ENCODE measurements around the gene PTF1A.

Gene PTF1A

DNA sequence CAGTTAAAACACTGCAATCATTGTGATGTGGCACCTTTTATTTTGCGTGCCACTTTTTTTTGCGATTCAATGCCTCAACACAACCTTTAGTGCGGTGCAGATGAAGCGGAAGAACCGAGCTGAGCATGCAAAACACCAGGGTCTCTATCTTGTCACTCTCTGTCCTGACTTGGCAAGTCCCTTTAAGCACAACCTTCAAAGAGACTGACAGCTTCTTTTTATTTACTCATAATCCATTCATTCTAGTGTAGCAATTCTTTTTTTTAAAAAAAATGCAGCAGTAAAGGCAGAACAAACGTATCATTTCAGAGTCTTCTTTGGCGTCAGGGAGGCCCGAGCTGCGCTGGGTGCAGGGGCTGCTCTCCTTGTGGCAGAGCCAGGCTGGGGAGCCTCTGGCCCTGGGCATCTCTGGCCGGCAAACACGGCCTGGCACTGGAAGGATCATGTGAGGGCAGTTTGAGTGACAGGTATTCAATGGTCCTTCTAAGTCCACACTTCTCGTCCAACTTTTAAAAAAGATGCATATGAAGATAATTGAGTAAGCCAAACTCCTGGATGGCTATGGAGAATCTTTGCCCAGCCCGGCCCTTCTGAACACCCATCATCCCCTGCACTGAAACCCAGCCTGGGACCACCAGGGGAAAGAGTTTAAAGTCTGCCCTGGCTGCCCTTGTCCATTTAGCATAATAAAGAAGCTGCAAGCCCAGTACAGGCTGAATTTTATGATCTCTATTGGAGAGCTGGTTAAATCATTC lies 3.9 kb downstream of the PTF1A start:
- no peaks in the 10 kb centered on the region for H3K36me3 Mint-ChIP-seq

DNA sequence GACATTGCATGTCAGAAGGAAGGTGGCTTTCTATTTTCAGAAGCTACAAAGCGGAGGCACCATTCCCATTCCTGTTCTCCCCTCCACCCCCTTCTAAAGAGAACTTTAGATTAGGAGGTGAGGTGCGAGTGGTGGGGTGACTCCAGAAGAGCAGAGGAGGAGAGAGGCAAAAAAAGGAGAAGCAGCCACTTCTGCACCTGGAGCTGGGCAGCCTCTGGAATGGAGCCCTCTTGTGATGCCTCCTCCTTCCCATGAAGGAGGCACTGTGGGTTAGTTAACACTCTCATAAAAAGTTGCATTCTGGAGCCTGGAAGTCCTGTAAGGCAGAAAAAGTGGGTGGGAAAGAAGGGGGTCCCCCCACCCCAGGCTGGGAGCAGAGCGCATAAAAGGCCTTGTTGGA lies 4.8 kb downstream of the PTF1A start:
- Mint-ChIP-seq H3K9me3 (no peaks in the 10 kb centered on the region), H3K36me3 (no peaks in the 10 kb centered on the region), H3K27ac (no peak overlapping the region), H3K4me3 (no peak overlapping the region), H3K4me1 (no peaks in the 10 kb centered on the region)
- ATAC-seq (no peak), DNase-seq (ENCODE audit: low spot score in 2 of 2) (no peak)

More for the DNA sequence above, 3.9 kb downstream of the PTF1A start:
- no peaks in the 10 kb centered on the region for H3K9me3 Mint-ChIP-seq
- H3K4me1 Mint-ChIP-seq, result no peaks in the 10 kb centered on the region
- DNase-seq (ENCODE audit: low spot score in 2 of 2) (no peak), ATAC-seq (no peak)
- no peak overlapping the region for H3K4me3 Mint-ChIP-seq
- no peak overlapping the region for H3K27ac Mint-ChIP-seq

DNA sequence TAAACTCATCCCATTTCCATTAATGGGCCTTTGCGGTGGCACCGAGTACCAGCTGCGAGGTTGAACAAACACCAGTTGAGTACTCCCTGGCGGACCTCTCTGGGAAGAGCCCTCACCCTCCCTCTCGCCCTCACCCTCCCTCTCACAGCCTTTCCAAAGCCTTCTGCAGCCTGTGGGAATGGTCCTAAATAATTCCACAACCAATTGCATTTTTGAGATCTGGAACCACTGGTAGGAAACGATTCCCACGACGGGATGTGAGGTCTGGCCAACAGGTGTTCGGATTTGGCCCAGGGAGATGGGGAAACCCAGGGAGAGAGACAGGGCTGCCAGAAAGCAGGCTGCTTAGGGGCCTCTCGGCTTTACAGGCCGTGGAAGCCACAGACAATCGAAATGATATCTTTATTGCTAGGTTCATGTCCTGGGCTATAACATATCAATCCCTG lies 5.3 kb downstream of the PTF1A start:
- no peak overlapping the region for H3K4me3 Mint-ChIP-seq
- H3K9me3 Mint-ChIP-seq, result no peaks in the 10 kb centered on the region
- H3K27ac Mint-ChIP-seq, result no peak overlapping the region
- ATAC-seq (no peak), DNase-seq (ENCODE audit: low spot score in 2 of 2) (no peak)
- H3K4me1 Mint-ChIP-seq, result no peaks in the 10 kb centered on the region
- H3K36me3 Mint-ChIP-seq, result no peaks in the 10 kb centered on the region

DNA sequence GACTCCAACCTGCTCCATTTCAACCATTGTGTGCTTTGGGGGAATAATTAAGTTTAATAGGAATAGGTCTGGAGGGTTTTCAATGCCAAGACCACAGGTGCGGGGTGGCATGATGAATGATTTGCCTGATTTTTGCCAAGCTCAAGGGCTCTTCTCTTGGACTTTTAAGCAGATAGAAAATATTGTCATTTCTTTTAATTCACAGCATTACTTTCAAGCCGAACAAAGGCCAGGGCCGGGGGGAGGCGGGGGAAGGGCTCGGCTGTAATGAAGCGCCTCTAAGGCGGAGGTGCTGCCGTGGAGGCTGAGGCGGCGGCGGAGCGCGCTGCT lies 6.5 kb downstream of the PTF1A start:
- DNase-seq (ENCODE audit: low spot score in 2 of 2), result no peak
- no peak for ATAC-seq
- Mint-ChIP-seq H3K9me3 (no peaks in the 10 kb centered on the region), H3K36me3 (no peaks in the 10 kb centered on the region), H3K4me1 (no peaks in the 10 kb centered on the region), H3K27ac (no peak overlapping the region), H3K4me3 (no peak overlapping the region)

DNA sequence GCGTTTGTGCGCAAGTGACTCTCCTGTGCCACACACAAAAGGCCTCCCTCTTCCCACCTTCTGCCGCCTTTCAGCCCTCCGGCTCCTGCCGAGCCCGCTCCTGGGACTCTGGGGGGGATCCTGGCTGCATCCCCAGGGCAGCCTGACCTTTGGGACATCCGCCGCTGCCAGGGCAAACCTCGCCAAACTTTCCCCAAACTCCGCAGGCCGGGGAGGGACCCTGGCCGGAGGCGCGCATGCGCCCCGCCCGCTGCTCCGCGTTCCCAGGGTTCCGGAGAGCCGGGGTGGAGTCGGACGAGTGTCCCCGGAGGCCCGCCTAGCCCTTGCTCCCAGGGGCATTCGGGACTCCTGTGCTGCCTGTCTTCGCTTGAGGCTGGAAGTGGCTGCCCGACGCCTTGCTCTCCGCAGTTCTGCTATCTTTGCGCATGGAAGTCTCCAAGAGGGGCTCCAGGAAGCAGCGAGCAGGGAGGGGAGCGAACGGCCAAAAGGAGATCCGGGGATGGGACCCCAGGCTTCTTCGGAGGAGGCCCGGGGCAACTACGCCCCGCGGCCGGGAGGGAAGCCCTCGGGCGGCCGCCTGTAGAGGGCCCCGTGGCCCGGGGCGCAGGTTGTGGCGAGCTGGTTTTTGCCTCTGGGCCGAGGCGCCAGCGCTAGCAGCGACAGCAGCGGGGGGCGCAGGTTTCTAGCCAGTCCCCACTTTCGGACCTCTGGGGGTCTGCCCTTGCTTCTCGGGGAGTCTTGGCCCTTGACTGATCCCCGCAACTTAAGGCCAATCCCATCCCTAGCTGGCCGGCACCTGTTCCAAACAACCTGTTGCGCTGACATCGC lies 7.0 kb downstream of the PTF1A start:
- H3K9me3 Mint-ChIP-seq, result no peaks in the 10 kb centered on the region
- ATAC-seq (no peak), DNase-seq (ENCODE audit: low spot score in 2 of 2) (no peak)
- H3K4me3 Mint-ChIP-seq, result no peak overlapping the region
- no peaks in the 10 kb centered on the region for H3K36me3 Mint-ChIP-seq
- no peaks in the 10 kb centered on the region for H3K4me1 Mint-ChIP-seq
- H3K27ac Mint-ChIP-seq, result no peak overlapping the region

DNA sequence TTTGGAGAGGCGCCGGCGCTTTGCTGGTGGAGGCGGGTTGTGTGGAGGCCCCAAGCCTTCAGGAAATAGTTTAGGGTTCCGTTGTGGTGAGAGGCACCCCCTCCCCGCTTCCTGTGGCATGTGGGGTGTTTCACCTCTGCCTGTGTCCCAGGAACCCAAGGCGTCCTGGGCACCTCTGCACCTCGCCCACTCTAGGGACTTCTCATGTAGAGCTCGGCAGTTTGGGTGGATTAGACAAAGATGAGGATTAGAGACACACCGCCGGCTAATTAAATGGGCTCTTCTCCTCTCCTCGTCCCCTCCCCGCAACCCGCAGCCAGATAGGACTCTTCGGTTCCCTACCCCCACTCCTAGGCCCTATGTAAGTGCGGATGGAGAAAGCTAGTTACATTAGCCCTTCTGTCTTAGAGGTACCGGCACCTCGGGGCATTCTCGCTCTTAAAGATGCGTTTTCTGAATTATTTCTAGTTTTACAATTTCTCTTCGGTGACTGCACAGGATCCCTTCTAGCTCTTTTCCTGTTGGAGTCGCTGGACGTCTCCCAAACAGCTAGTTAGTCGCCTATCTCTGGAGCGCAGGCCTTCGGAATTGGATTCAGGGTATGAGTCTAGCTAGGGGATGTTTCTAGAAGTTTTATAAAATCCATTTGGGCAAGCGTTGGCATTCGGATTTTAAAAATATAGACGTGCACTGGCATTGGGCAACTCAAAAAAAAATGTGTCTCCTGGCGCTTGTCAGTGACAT lies 7.8 kb downstream of the PTF1A start:
- Mint-ChIP-seq H3K27ac (no peak overlapping the region), H3K36me3 (no peaks in the 10 kb centered on the region), H3K9me3 (no peaks in the 10 kb centered on the region), H3K4me1 (no peaks in the 10 kb centered on the region), H3K4me3 (no peak overlapping the region)
- DNase-seq (ENCODE audit: low spot score in 2 of 2), result no peak
- ATAC-seq, result no peak

DNA sequence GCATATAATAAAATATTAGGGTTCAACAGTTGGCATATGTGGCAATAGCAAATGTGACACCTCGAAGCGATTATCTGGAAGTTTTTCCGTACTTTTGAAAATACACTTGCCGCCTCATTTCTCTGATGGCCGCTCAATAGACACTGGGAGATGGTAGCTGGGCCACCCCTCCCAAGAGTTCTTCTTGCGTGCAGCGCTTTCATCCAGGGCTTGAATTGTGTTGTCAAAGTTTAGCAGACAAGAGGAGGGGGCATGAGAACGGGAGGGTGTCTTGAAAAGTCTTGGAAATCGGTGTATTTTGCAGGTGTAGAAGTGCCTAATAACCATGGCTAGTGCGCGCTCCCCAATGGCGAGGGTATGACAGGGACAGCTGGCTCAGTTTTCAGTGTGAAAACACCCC lies 8.5 kb downstream of the PTF1A start:
- no peaks in the 10 kb centered on the region for H3K4me1 Mint-ChIP-seq
- H3K36me3 Mint-ChIP-seq, result no peaks in the 10 kb centered on the region
- H3K27ac Mint-ChIP-seq, result no peak overlapping the region
- DNase-seq (ENCODE audit: low spot score in 2 of 2) (no peak), ATAC-seq (no peak)
- H3K4me3 Mint-ChIP-seq, result no peak overlapping the region
- H3K9me3 Mint-ChIP-seq, result no peaks in the 10 kb centered on the region

DNA sequence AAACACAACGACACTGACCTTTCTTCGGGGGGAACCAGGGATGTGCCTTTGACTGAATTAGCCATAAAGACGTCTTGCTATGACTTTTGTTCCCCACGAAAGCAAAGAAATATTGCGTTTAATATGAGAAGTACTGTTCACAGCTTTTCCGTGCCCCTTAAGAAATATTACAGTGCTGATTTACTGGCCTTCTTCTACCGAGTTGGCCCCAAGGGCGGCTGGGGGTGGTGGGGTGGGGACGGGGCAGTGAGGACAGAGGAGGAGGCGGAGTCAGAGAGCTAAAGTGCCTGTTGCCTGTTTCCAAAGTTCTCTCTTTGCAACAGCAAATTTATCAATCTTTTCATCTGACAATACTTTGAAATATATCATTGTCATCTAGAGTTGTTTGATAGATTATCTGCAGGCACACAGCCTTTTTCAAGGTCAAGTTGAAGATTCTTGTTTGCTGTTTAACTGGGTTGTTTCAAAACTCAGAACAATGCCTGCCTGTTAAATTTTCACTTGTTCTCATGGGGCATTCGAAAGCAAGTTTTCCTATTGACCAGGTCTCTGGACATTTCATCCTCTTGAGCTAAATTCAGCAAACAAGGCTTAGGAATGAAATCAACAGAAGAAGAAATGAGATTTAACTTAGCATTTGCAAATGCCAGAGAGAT lies 9.0 kb downstream of the PTF1A start:
- Mint-ChIP-seq H3K36me3 (no peaks in the 10 kb centered on the region), H3K9me3 (no peaks in the 10 kb centered on the region), H3K4me3 (no peak overlapping the region), H3K4me1 (no peaks in the 10 kb centered on the region), H3K27ac (no peak overlapping the region)
- ATAC-seq (no peak), DNase-seq (ENCODE audit: low spot score in 2 of 2) (no peak)

DNA sequence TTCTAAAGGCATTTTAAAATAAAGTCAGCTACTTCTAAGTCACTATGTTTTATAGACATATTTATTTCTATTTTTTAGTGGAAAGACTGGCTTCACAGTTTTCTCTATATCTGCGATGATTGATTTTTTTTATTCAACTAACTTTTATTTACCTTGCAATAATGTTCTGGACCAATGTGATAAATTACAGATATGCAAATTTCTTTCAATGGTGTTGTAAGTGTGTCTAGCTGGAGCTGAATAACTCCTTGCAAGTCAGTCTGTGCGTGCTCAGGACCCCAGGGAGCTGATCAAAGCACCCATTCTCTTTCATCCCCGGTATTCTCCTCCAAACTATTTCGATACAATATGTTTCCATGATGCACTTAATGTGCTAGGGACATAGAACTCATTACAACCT lies 9.7 kb downstream of the PTF1A start:
- Mint-ChIP-seq H3K4me3 (no peak overlapping the region), H3K27ac (no peak overlapping the region), H3K4me1 (no peaks in the 10 kb centered on the region), H3K9me3 (no peaks in the 10 kb centered on the region), H3K36me3 (no peaks in the 10 kb centered on the region)
- ATAC-seq (no peak), DNase-seq (ENCODE audit: low spot score in 2 of 2) (no peak)

DNA sequence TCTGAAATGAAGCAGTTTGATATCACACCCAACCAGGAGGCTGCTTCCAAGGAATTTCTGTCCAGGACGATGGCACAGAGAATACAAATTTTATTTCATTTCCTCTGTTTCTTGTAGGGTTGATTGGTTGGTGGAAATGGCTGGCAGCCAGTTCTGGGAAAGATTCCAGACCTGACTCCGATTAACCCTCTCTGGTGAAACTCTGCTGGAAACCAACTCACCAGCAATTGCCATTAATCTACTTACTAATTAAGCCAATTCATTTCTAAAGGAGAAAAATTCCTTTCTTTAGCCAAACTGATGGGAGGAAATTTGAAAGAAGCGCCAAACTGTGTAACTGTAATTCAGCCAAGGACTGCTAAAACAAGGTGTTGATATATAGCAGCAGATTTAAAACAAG lies 10.7 kb downstream of the PTF1A start:
- no peaks in the 10 kb centered on the region for H3K36me3 Mint-ChIP-seq
- ATAC-seq (no peak), DNase-seq (ENCODE audit: low spot score in 2 of 2) (no peak)
- no peaks in the 10 kb centered on the region for H3K4me1 Mint-ChIP-seq
- no peak overlapping the region for H3K4me3 Mint-ChIP-seq
- H3K27ac Mint-ChIP-seq, result no peak overlapping the region
- H3K9me3 Mint-ChIP-seq, result no peaks in the 10 kb centered on the region

DNA sequence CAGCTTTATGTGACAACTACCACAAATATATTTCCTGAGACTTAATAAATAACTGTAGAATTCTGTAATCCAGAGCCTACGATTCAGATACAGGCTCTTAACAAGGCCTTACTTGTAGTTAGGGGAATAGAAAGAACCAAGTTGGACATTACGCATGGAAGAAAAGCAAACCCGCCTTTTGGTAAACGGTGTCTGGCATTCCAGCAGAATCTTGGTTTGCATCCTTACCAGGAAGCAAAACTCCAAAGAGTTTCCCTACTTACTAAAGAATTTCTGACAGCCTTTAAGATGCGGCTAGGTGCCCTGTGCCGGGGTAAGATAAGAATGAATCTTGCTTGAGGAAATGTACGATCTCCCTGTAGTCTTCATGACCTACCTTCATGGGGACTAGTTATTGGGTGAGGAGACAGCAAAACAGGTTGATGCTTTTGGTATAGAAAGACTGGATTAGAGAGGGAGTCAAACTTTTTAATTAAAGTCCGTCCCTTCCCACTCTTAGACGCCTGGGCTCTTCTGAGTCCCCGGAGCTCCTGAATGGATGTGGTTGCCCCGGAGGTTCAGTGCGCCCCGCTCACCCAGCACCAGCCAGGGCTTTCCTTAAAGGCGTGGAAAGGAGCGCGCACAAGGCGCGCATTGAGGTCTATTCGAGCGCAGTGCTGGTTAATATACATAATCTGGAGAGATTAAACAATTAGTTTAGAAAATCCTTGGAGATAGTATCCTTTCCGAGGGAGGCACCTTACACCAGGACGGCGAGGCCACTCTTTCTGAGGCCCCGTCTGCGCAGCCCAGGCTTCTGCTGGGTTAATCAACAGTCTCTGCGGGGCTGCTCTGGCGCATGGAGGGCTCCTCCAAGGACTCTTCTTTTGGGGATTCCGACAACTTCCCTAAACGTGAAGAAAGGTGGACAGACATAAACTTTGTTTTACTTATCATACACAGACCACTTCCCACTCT lies 11.5 kb downstream of the PTF1A start:
- ATAC-seq (no peak), DNase-seq (ENCODE audit: low spot score in 2 of 2) (no peak)
- no peak overlapping the region for H3K4me3 Mint-ChIP-seq

DNA sequence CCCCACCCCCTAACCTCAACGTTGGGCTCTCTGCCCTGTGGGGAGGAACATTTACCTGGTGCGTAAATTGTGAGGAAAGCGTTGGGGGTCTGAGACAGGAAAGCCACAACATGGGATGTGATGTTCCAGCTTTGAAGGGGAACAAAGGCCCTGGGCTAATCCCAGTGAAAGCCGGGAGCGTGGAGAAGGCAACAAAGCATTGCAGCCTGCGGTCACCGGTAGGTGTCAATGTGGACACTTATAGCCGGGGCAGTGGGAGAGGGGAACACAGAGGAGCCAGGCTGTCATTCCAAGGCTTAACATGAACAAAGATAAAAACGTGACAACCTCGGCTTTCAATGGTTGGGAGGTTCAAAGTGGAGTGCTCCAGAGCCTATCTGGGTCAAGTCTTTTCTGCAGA lies 12.7 kb downstream of the PTF1A start:
- Mint-ChIP-seq H3K36me3 (no peaks in the 10 kb centered on the region), H3K9me3 (no peaks in the 10 kb centered on the region), H3K4me3 (no peak overlapping the region), H3K4me1 (no peaks in the 10 kb centered on the region), H3K27ac (no peak overlapping the region)
- ATAC-seq (no peak), DNase-seq (ENCODE audit: low spot score in 2 of 2) (no peak)

More for the DNA sequence above, 11.5 kb downstream of the PTF1A start:
- Mint-ChIP-seq H3K4me1 (no peaks in the 10 kb centered on the region), H3K36me3 (no peaks in the 10 kb centered on the region), H3K27ac (no peak overlapping the region), H3K9me3 (no peaks in the 10 kb centered on the region)

DNA sequence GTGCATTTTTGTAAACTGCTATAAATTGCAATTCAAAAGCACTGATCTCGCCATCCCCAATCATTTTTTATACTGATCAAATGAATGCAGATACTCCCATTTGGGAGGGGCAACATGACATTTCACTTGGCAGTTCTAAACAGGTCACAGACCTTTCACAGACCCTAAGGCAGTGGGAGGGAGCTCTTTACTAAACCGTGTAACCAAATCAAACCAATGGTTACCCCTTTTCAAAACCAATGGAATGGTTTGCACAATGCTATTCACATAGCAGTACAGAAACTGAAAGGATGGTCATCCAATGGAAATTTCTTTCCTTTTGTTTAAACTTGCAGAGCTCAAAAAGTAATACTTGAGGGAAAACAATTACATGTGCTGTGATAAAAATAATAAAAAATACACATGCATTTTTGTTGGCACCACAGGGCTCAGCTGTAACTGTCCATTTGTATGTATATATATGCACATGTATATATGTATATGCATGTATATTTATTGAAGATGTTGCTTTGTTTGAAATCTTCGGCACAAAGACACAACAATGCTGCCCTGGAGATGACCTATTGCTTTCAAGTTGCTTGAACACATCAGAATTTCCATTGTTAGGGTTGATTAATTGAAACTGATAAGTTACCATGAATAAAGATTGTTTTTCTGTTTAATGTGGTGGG lies 14.0 kb downstream of the PTF1A start:
- Mint-ChIP-seq H3K36me3 (no peaks in the 10 kb centered on the region), H3K9me3 (no peaks in the 10 kb centered on the region), H3K4me1 (no peaks in the 10 kb centered on the region), H3K4me3 (no peak overlapping the region), H3K27ac (no peak overlapping the region)
- DNase-seq (ENCODE audit: low spot score in 2 of 2) (no peak), ATAC-seq (no peak)

DNA sequence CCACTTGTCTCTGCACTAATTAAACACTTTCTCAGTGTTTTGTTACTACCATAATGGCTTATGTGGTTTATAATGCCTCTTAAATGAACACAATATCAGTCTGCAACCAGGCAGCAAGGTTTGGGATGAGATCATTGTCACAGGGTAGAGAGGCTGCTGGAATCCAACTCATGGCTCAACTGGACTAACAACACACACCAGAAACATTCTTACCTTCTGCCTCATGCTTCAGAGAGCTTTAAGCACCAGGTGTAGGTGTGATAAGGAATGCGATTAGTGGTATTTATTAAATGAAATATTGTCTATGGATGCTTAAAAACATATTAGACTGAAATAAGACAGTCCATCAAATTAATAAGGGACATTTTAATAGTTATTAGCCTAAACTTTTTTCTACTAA lies 25.4 kb downstream of the PTF1A start:
- H3K36me3 Mint-ChIP-seq, result no peaks in the 10 kb centered on the region
- ATAC-seq, result no peak

More for the DNA sequence above, 25.4 kb downstream of the PTF1A start:
- Mint-ChIP-seq H3K4me3 (no peak overlapping the region), H3K9me3 (no peaks in the 10 kb centered on the region), H3K4me1 (no peaks in the 10 kb centered on the region), H3K27ac (no peak overlapping the region)
- no peak for DNase-seq (ENCODE audit: low spot score in 2 of 2)

Data from stimulated activated effector memory CD8-positive, alpha-beta T cell treated with anti-CD3 and anti-CD28 coated beads, Interleukin-12 subunit alpha, Interleukin-12 subunit beta, amount 100 ng/mL, for 72 hours (primary cell).